SK-N-MC (cell line): Measurements from ENCODE around the gene KCNN4.
"Not testable (repeated sequence)": the region's sequence is repeated elsewhere in the genome, so short reads cannot be mapped to it uniquely, and the experiment has no call there.

Experiments
- DNase-seq: peaks from one replicate; pipeline ENCODE4 v3.0.0-alpha.2; 2011; ENCODE audit warnings: low read depth, low spot score
- H3K27ac ChIP-seq: fragments of 200-600 bp; sonication (generic); 2 replicates; pipeline ENCODE4 v1.5.1; 2016; ENCODE audit warnings: mixed run types
- H3K36me3 ChIP-seq: fragments of 200-600 bp; sonication (generic); 2 replicates; pipeline ENCODE4 v1.6.1; 2017; ENCODE audit warnings: antibody characterized with exemption, low read length, mixed read lengths; ENCODE audit not compliant: insufficient read depth
- H3K4me3 ChIP-seq: fragments of 200-600 bp; sonication (generic); 2 replicates; pipeline ENCODE4 v1.5.1; 2016
- H3K9ac ChIP-seq: fragments of 200-600 bp; sonication (generic); 2 replicates; pipeline ENCODE4 v1.8.0; 2017; ENCODE audit warnings: mixed run types, mixed read lengths; ENCODE audit not compliant: insufficient read length
- H3K9me3 ChIP-seq: fragments of 200-600 bp; sonication (generic); 2 replicates; pipeline ENCODE4 v1.6.1; 2017; ENCODE audit warnings: low read depth, mild to moderate bottlenecking, antibody characterized with exemption, low read length, moderate library complexity, mixed read lengths
- EZH2 ChIP-seq: fragments of 200-600 bp; sonication (generic); IDR thresholded peaks from one replicate; pipeline ENCODE4 v1.6.1; 2017; ENCODE audit warnings: antibody characterized with exemption
- FOXP2 ChIP-seq: optimal IDR thresholded peaks from 2 replicates; pipeline ENCODE3; 2011; ENCODE audit warnings: mild to moderate bottlenecking, moderate library complexity; ENCODE audit not compliant: insufficient read depth; ENCODE audit errors: extremely low read length, control extremely low read depth
- POLR2AphosphoS5 ChIP-seq: IDR thresholded peaks from 2 replicates; pipeline ENCODE4 v1.6.1; 2012; ENCODE audit warnings: mild to moderate bottlenecking, low read depth, low read length, borderline replicate concordance

The KCNN4 gene

DNA sequence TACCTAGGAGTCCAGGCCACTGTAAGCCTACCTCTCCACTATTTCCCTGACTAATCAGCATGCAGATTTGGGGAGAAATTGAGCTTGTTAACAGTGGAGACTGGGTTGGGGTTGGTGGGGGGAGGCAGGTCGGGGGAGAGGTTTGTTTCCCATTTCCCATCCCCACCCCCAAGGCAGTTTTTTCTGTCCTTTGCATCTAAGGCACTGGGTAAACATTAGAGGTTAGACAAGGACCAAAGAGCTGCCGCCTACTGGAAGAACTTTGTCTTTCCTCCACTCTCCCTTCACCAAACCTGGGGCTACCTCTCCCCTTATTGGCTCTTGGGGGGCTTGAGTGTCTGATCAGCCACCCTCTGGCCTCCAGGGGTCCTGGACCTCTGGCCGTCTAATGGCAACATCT is 953 bp downstream of the KCNN4 start:
- Histone ChIP-seq H3K9ac (no peak overlapping the region), H3K27ac (no peak overlapping the region), H3K9me3 (no peaks in the 10 kb centered on the region), H3K4me3 (no peak overlapping the region), H3K36me3 (no peaks in the 10 kb centered on the region)
- TF ChIP-seq FOXP2, result no peak
- no peak for DNase-seq

DNA sequence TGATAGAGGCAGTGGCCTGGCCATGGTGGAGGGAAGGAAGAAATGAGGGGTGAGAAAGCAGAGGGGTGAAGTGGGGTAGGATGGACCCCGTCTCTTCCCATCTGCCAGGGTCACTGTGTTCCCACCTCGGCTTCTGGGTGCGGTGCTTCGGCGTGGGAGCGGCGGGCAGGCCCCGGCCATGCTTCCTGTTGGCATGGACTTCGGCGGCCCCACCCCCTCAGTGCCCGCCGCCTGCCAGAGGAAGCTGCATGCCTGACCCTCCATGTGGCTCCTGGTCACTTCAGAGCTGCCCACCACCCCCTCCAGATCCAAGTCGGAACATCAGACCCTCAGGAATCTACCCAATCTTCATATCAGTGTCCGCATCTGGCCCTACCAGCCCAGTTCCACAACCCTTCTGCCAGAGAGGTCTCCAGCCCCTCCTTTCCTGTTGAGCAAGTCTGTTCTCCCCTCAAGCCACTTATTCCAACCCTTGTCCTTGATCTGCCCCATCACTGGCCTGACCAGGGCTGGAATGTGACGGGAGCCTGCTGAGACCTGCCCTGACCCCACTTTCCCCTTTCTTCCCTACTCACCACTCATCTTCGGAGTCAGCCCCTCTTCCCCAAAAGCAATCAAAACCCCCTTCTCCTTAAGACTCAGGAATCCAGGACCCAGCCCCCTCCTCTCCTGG is 1.5 kb downstream of the KCNN4 start:
- Histone ChIP-seq H3K9me3 (no peaks in the 10 kb centered on the region), H3K36me3 (no peaks in the 10 kb centered on the region), H3K27ac (no peak overlapping the region), H3K9ac (no peak overlapping the region), H3K4me3 (no peak overlapping the region)
- TF ChIP-seq FOXP2 (no peak), EZH2 (no peak), POLR2AphosphoS5 (no peak)
- DNase-seq, result no peak

DNA sequence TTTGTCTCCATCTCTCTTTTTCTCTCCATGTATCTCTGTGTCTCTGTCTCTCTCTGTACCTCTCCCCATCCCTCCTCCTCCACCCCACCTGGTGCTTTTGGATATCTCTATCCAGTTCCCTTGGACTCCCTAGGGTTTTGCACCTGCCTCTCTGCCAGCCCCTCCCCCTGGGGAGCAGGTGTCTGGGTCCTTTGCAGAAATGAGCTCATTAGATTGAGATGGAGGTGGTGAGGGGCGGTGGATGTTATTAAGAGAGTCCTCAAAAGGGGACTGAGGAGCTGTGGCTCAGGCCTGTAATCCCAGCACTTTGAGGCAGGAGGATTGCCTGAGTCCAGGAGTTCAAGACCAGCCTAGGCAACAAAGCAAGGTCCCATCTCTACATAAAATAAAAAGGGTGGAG is 2.1 kb downstream of the KCNN4 start:
- no peak for TF ChIP-seq FOXP2
- TF ChIP-seq POLR2AphosphoS5, result no peak
- no peak for TF ChIP-seq EZH2
- no peaks in the 10 kb centered on the region for H3K9me3 ChIP-seq
- H3K9ac ChIP-seq, result no peak overlapping the region
- no peak overlapping the region for H3K27ac ChIP-seq
- H3K36me3 ChIP-seq, result no peaks in the 10 kb centered on the region
- DNase-seq, result no peak
- no peak overlapping the region for H3K4me3 ChIP-seq

DNA sequence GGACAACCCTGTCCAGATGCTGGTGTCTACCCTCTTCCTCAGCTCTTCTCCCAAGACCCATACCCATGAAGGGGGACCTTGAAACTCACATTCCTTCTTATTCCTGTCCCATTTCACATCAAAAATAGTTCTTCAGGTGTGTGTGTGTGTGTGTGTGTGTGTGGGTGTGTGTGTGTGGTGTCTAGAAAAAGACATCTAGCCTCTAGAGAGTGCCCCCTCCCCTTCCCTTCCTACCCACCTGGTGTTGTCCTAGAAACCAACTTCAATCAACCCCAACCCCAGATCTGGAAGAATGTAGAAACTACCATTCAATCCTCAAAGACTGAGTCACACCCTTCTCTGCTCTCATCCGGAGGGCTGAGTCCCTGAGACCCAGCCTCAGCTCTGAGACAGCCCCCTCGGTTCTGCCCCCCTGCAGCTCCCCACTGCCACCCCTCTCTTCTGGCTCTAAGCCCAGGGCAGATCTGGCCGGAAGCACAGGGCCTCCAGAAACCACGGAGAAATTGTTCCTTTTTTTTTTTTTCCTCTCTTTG is 3.5 kb downstream of the KCNN4 start:
- Histone ChIP-seq H3K27ac (peak overlapping the region; percentile 53; the same call in 1 of the 2 replicates), H3K9me3 (no peaks in the 10 kb centered on the region), H3K36me3 (no peaks in the 10 kb centered on the region), H3K9ac (no peak overlapping the region), H3K4me3 (no peak overlapping the region)
- TF ChIP-seq EZH2 (no peak), FOXP2 (no peak), POLR2AphosphoS5 (no peak)
- DNase-seq, result no peak

DNA sequence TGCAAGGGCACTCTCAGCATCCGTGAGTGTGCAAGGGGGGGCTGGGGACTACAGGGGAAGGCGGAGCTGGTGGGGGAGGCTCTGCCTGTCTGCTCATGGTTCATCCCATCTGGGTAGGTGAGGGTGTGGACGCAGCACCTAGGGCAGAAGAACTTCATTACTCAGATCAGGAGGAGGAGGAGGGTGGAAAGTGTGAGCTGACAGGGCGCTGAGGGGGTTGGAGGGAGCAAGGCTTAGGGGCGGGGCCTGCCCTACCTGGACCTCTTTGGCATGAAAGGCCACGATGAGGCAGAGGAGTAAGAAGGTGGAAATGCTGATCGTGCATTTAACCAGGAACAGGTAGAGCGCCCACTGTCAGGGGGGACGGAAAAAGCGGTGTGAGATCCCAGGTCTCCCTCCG is 4.5 kb downstream of the KCNN4 start:
- Histone ChIP-seq H3K36me3 (no peaks in the 10 kb centered on the region), H3K27ac (no peak overlapping the region), H3K9me3 (no peaks in the 10 kb centered on the region), H3K9ac (no peak overlapping the region), H3K4me3 (no peak overlapping the region)
- DNase-seq, result no peak
- TF ChIP-seq EZH2, result no peak
- no peak for TF ChIP-seq POLR2AphosphoS5
- TF ChIP-seq FOXP2, result no peak

DNA sequence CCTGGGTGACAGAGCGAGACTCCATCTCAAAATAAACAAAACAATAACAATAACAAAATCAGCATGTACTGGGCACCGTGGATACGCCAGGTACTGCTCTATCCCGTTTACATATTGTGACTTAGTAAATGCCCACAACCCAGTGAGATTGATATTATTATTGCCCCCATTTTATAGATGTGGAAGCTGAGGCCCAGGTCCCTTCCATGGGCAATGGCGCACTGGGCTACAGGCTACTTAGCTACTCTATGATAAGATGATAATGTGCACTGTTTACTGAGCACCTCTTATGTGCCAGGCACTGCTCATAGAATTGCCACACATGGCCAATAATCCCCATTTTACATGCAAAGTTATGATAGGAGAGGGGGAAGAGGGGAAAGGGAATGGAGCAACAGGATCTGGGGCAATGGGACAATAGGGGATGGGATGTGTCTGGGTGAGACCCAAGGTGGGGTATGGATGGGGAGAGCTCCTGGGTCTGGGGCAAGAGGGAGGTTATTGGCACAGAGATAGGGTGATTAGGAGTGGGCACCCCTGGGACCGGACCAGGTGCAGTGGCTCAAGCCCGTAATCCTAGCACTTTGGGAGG is 5.4 kb downstream of the KCNN4 start:
- no peaks in the 10 kb centered on the region for H3K36me3 ChIP-seq
- DNase-seq, result no peak
- H3K9me3 ChIP-seq, result no peaks in the 10 kb centered on the region
- H3K27ac ChIP-seq, result no peak overlapping the region
- no peak overlapping the region for H3K9ac ChIP-seq
- no peak for TF ChIP-seq EZH2
- no peak for TF ChIP-seq FOXP2
- no peak overlapping the region for H3K4me3 ChIP-seq

DNA sequence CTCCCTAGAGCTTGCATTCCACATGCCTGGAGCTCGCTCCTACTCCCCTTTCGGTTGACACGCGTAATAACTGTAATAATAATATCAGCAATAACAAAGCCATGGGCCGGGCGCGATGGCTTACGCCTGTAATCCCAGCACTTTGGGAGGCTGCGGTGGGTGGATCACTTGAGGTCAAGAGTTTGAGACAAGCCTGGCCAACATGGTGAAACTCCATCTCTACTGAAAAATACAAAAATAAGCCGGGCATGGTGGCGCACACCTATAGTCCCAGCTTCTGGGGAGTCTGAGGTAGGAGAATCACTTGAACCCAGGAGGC is 5.9 kb downstream of the KCNN4 start:
- H3K36me3 ChIP-seq, H3K9me3 ChIP-seq, H3K9ac ChIP-seq, DNase-seq, H3K27ac ChIP-seq, H3K4me3 ChIP-seq: not testable (repeated sequence)

DNA sequence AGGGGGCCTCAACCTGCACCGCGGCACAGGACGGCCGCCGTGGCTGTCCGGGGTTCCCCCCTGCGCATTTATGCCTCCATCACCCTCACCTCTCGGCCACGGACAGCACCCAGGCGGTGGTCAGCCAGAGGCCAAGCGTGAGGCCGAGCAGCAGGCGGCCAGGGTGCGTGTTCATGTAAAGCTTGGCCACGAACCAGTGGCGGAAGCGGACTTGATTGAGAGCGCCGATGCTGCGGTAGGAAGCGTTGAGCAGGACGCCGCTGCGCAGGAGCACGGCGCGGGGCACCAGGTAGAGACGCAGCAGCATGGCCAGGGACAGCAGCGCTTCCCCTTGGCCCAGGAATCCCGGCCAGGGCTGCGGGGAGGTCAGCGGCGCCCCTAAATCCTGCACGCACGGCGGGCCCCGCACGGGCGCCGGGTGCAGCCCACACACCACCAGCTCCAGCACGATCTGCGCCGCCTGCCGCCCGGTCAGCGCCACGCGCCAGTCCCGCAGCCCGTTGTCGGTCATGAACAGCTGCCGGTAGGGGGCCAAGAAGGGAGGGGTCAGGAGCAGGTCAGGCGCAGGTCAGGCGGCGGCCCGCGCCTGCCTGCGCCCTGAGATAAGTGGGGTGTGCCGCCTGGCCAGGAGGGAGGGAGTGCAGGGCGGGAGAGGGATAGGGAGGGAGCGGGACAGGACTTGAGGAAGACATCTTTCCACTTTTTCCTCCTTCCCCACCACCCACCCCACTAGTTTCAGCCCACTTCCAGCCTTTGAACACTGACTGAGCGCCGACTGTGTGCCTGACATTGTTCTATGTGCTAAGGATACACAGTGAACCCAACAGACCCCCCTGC is 6.5 kb downstream of the KCNN4 start:
- Histone ChIP-seq H3K9ac (no peak overlapping the region), H3K9me3 (no peaks in the 10 kb centered on the region), H3K27ac (no peak overlapping the region), H3K4me3 (no peak overlapping the region), H3K36me3 (no peaks in the 10 kb centered on the region)
- no peak for DNase-seq
- TF ChIP-seq EZH2, result no peak
- no peak for TF ChIP-seq FOXP2
